Measurements from ENCODE around the gene PAPSS1.

PAPSS1 gene

GRCh38 chr4:107692202-107692601 is 27.8 kb downstream of the PAPSS1 start:
- no peaks in the 10 kb centered on the region for H3K9me3 ChIP-seq
- no peaks in the 10 kb centered on the region for H3K27me3 ChIP-seq
- H3K4me1 ChIP-seq = no peaks in the 10 kb centered on the region
- H3K4me3 ChIP-seq = no peak overlapping the region
- TF ChIP-seq, protein P1, sequence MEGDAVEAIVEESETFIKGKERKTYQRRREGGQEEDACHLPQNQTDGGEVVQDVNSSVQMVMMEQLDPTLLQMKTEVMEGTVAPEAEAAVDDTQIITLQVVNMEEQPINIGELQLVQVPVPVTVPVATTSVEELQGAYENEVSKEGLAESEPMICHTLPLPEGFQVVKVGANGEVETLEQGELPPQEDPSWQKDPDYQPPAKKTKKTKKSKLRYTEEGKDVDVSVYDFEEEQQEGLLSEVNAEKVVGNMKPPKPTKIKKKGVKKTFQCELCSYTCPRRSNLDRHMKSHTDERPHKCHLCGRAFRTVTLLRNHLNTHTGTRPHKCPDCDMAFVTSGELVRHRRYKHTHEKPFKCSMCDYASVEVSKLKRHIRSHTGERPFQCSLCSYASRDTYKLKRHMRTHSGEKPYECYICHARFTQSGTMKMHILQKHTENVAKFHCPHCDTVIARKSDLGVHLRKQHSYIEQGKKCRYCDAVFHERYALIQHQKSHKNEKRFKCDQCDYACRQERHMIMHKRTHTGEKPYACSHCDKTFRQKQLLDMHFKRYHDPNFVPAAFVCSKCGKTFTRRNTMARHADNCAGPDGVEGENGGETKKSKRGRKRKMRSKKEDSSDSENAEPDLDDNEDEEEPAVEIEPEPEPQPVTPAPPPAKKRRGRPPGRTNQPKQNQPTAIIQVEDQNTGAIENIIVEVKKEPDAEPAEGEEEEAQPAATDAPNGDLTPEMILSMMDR (IDR thresholded peaks at IDR 0.05) = no peak
- DNase-seq = no peak
- peaks cover 0 to 17% (median 8%) of the 10 kb centered on the region in 3 donors for H3K36me3 ChIP-seq
- H3K27ac ChIP-seq = no peak overlapping the region
- intact Hi-C loops (cut with DNase I; ENCODE audit: low total_unique reads) = no loop called here

GRCh38 chr4:107691378-107691777 is 28.7 kb downstream of the PAPSS1 start:
- TF ChIP-seq, protein P1 (IDR thresholded peaks at IDR 0.05) = no peak
- Histone ChIP-seq H3K4me1 (no peaks in the 10 kb centered on the region), H3K4me3 (no peak overlapping the region), H3K36me3 (peaks cover 0 to 19% (median 13%) of the 10 kb centered on the region in 3 donors), H3K27ac (no peak overlapping the region), H3K27me3 (no peaks in the 10 kb centered on the region), H3K9me3 (no peaks in the 10 kb centered on the region)
- DNase-seq = no peak
- intact Hi-C loops (cut with DNase I; ENCODE audit: low total_unique reads) = no loop called here

GRCh38 chr4:107689912-107690587 is 30.0 kb downstream of the PAPSS1 start:
- no peak overlapping the region for H3K4me3 ChIP-seq
- H3K9me3 ChIP-seq = no peaks in the 10 kb centered on the region
- H3K27ac ChIP-seq = no peak overlapping the region
- H3K36me3 ChIP-seq = peaks cover 9 to 29% (median 25%) of the 10 kb centered on the region in 3 donors
- intact Hi-C loops (cut with DNase I; ENCODE audit: low total_unique reads) = no loop called here
- no peaks in the 10 kb centered on the region for H3K27me3 ChIP-seq
- DNase-seq = no peak
- TF ChIP-seq, protein P1 (IDR thresholded peaks at IDR 0.05) = no peak
- H3K4me1 ChIP-seq = no peaks in the 10 kb centered on the region

GRCh38 chr4:107688421-107688820 is 31.6 kb downstream of the PAPSS1 start:
- H3K27ac ChIP-seq = no peak overlapping the region
- no peaks in the 10 kb centered on the region for H3K9me3 ChIP-seq
- H3K27me3 ChIP-seq = no peaks in the 10 kb centered on the region
- H3K36me3 ChIP-seq = peaks cover 9 to 30% (median 28%) of the 10 kb centered on the region in 3 donors
- DNase-seq = no peak
- H3K4me1 ChIP-seq = no peaks in the 10 kb centered on the region
- TF ChIP-seq, protein P1 (IDR thresholded peaks at IDR 0.05) = no peak
- H3K4me3 ChIP-seq = no peak overlapping the region
- intact Hi-C loops (cut with DNase I; ENCODE audit: low total_unique reads) = no loop called here

GRCh38 chr4:107685740-107686139 is 34.3 kb downstream of the PAPSS1 start:
- intact Hi-C loops (cut with DNase I; ENCODE audit: low total_unique reads) = no loop called here
- TF ChIP-seq, protein P1 (IDR thresholded peaks at IDR 0.05) = no peak
- no peak overlapping the region for H3K27ac ChIP-seq

More at GRCh38 chr4:107685740-107686139, 34.3 kb downstream of the PAPSS1 start:
- DNase-seq = no peak
- Histone ChIP-seq H3K4me1 (no peaks in the 10 kb centered on the region), H3K9me3 (no peaks in the 10 kb centered on the region), H3K36me3 (peaks cover 9 to 34% (median 21%) of the 10 kb centered on the region in 3 donors), H3K4me3 (no peak overlapping the region), H3K27me3 (no peaks in the 10 kb centered on the region)
